Measurements from ENCODE around the gene ZNF467. TPM values are rescaled to one million over a fixed set of nuclear protein-coding genes. Genes with fewer than 3 reads are reported as not detected.

Gene ZNF467
- total RNA-seq, 4 donors from 2014 or later: 6.2 to 12.1 (median 9.8) TPM

GRCh38 chr7:149735181-149735602 lies 38.2 kb downstream of the ZNF467 start:
- intact Hi-C loops (cut with DNase I; ENCODE audit: low total_unique reads): no loop called here
- DNase-seq (ENCODE audit: low spot score in 2 of 2): no peak
- 51 to 76% methylated on average over 6 of the region's 6 CpGs for WGBS, 2 donors
- TF ChIP-seq CTCF (IDR thresholded peaks at IDR 0.05) (no peak), POLR2A (IDR thresholded peaks at IDR 0.05) (no peak)
- H3K4me3 ChIP-seq (ENCODE audit: low read depth, poor library complexity, severe bottlenecking): no peak overlapping the region

GRCh38 chr7:149734791-149735075 lies 38.7 kb downstream of the ZNF467 start:
- WGBS, 2 donors: 39 to 50% methylated on average over 2 of the region's 2 CpGs
- no peak for DNase-seq (ENCODE audit: low spot score in 2 of 2)
- TF ChIP-seq CTCF (IDR thresholded peaks at IDR 0.05) (no peak), POLR2A (IDR thresholded peaks at IDR 0.05) (no peak)
- H3K4me3 ChIP-seq (ENCODE audit: low read depth, poor library complexity, severe bottlenecking): no peak overlapping the region
- intact Hi-C loops (cut with DNase I; ENCODE audit: low total_unique reads): no loop called here

GRCh38 chr7:149733924-149734790 lies 39.2 kb downstream of the ZNF467 start:
- intact Hi-C loops (cut with DNase I; ENCODE audit: low total_unique reads): no loop called here
- no peak for DNase-seq (ENCODE audit: low spot score in 2 of 2)
- TF ChIP-seq CTCF (IDR thresholded peaks at IDR 0.05) (no peak), POLR2A (IDR thresholded peaks at IDR 0.05) (no peak)
- WGBS, 2 donors: 66 to 84% methylated on average over 15 to 20 of the region's 20 CpGs
- no peak overlapping the region for H3K4me3 ChIP-seq (ENCODE audit: low read depth, poor library complexity, severe bottlenecking)

- intact Hi-C loops (cut with DNase I; ENCODE audit: low total_unique reads): no loop called here
- TF ChIP-seq POLR2A (IDR thresholded peaks at IDR 0.05) (no peak), CTCF (IDR thresholded peaks at IDR 0.05) (no peak)
- no peak for DNase-seq (ENCODE audit: low spot score in 2 of 2)
- 93 to 94% methylated on average over 18 to 25 of the region's 30 CpGs for WGBS, 2 donors
- no peak overlapping the region for H3K4me3 ChIP-seq (ENCODE audit: low read depth, poor library complexity, severe bottlenecking)
These were observed 40.1 kb downstream of the ZNF467 start for GRCh38 chr7:149733131-149733923.

- 85 to 86% methylated on average over 7 of the region's 7 CpGs for WGBS, 2 donors
- no peak for DNase-seq (ENCODE audit: low spot score in 2 of 2)
- no peak overlapping the region for H3K4me3 ChIP-seq (ENCODE audit: low read depth, poor library complexity, severe bottlenecking)
- no peak for TF ChIP-seq CTCF (IDR thresholded peaks at IDR 0.05)
- TF ChIP-seq POLR2A (IDR thresholded peaks at IDR 0.05): no peak
- intact Hi-C loops (cut with DNase I; ENCODE audit: low total_unique reads): no loop called here
These were observed 40.8 kb downstream of the ZNF467 start for GRCh38 chr7:149732611-149733010.
